IMR-90 (cell line): ENCODE data around the gene LIN52. TPM values are rescaled to one million over a fixed set of nuclear protein-coding genes. Genes with fewer than 3 reads are reported as not detected.

Source experiments
- ATAC-seq: fragments of 200-7000 bp; cut with Tn5 transposase; 2 replicates; pipeline ENCODE4 v1.9.1; 2020; ENCODE audit warnings: low read depth, mild to moderate bottlenecking, moderate library complexity
- BruUV-seq: library from RNA; stranded (reverse); fragments of 400-500 nt; replicated peaks from 2 replicates; lab custom pipeline; 2021; lab: Mats Ljungman, UMichigan
- CTCF ChIA-PET: fragments of 300-600 bp; formaldehyde crosslinking; extraction: SDS; loops from one replicate; lab custom pipeline; 2021; ENCODE audit warnings: antibody characterized with exemption; lab: Yijun Ruan, JAX
- POLR2A ChIA-PET: fragments of 300-600 bp; sonication (Branson Sonifier 250); formaldehyde crosslinking; loops from one replicate; lab custom pipeline; 2022; ENCODE audit warnings: antibody characterized with exemption; ENCODE audit not compliant: unreplicated experiment; lab: Charles Lee
- DNase-seq: peaks from one replicate; pipeline ENCODE4 v3.0.0; 2013
- H2AFZ ChIP-seq: replicated peaks from 2 replicates; pipeline ENCODE3; 2013; ENCODE audit warnings: low read length, mild to moderate bottlenecking; ENCODE audit not compliant: poor library complexity
- H2AK5ac ChIP-seq: 2 replicates; pipeline ENCODE4 v1.6.1; 2013; ENCODE audit warnings: low read depth, low read length, inconsistent platforms
- H2AK9ac ChIP-seq: replicated peaks from 2 replicates; pipeline ENCODE3; 2013; ENCODE audit warnings: mild to moderate bottlenecking, low read depth, low read length, moderate library complexity; ENCODE audit not compliant: poor library complexity
- H2BK120ac ChIP-seq: 2 replicates; pipeline ENCODE4 v1.6.1; 2013; ENCODE audit warnings: low read depth, low read length, inconsistent platforms
- H2BK15ac ChIP-seq: 3 replicates; pipeline ENCODE4 v1.6.1; 2013; ENCODE audit warnings: low read depth, low read length, inconsistent platforms
- H2BK20ac ChIP-seq: 2 replicates; pipeline ENCODE4 v1.6.1; 2013; ENCODE audit warnings: low read depth, mild to moderate bottlenecking, inconsistent platforms, low read length, moderate library complexity
- H2BK5ac ChIP-seq: 2 replicates; pipeline ENCODE4 v1.6.1; 2013; ENCODE audit warnings: mild to moderate bottlenecking, low read depth, low read length, inconsistent platforms; ENCODE audit not compliant: poor library complexity, severe bottlenecking
- H3K14ac ChIP-seq: replicated peaks from 2 replicates; pipeline ENCODE4 v1.6.1; 2013; ENCODE audit warnings: low read depth, low read length, inconsistent platforms
- H3K18ac ChIP-seq: 2 replicates; pipeline ENCODE4 v1.6.1; 2013; ENCODE audit warnings: low read depth, low read length, control low read depth
- H3K23ac ChIP-seq: 2 replicates; pipeline ENCODE4 v1.6.1; 2013; ENCODE audit warnings: low read depth, low read length, inconsistent platforms
- H3K27ac ChIP-seq: 2 replicates; pipeline ENCODE4 v1.5.1; 2013; ENCODE audit warnings: mild to moderate bottlenecking, control low read depth, low read length; ENCODE audit not compliant: insufficient read depth
- H3K27me3 ChIP-seq: 2 replicates; pipeline ENCODE4 v1.6.1; 2013; ENCODE audit warnings: low read length; ENCODE audit not compliant: control insufficient read depth, insufficient read depth
- H3K36me3 ChIP-seq: 2 replicates; pipeline ENCODE4 v1.6.1; 2013; ENCODE audit warnings: low read length, mixed read lengths; ENCODE audit not compliant: control insufficient read depth, insufficient read depth
- H3K4ac ChIP-seq: 2 replicates; pipeline ENCODE4 v1.6.1; 2013; ENCODE audit warnings: low read depth, low read length, inconsistent platforms
- H3K4me1 ChIP-seq: 2 replicates; pipeline ENCODE4 v1.6.1; 2013; ENCODE audit warnings: low read length, mixed read lengths; ENCODE audit not compliant: control insufficient read depth, insufficient read depth
- H3K4me2 ChIP-seq: 2 replicates; pipeline ENCODE4 v1.6.1; 2013; ENCODE audit warnings: low read depth, mild to moderate bottlenecking, control low read depth, low read length, moderate library complexity
- H3K4me3 ChIP-seq: 2 replicates; pipeline ENCODE4 v1.5.1; 2013; ENCODE audit warnings: low read depth, mild to moderate bottlenecking, control low read depth, low read length, moderate library complexity; ENCODE audit not compliant: insufficient read depth
- H3K56ac ChIP-seq: 2 replicates; pipeline ENCODE4 v1.6.1; 2013; ENCODE audit warnings: low read length, inconsistent platforms; ENCODE audit not compliant: insufficient read depth; ENCODE audit errors: extremely low read depth
- H3K79me1 ChIP-seq, 2 experiments: 2 replicates each; pipeline ENCODE4 v1.6.1; 2013; ENCODE audit warnings: low read length in 2 of 2, inconsistent platforms in 1 of 2, low read depth in 1 of 2
- H3K9ac ChIP-seq: 2 replicates; pipeline ENCODE4 v1.6.1; 2013; ENCODE audit warnings: low read depth, low read length, control low read depth
- H3K9me1 ChIP-seq: 2 replicates; pipeline ENCODE4 v1.6.1; 2013; ENCODE audit warnings: low read length, inconsistent platforms; ENCODE audit not compliant: insufficient read depth
- H3K9me3 ChIP-seq: 2 replicates; pipeline ENCODE4 v1.6.1; 2013; ENCODE audit warnings: low read length; ENCODE audit not compliant: control insufficient read depth, insufficient read depth
- H4K20me1 ChIP-seq: 2 replicates; pipeline ENCODE4 v1.6.1; 2013; ENCODE audit warnings: low read length, inconsistent platforms; ENCODE audit not compliant: insufficient read depth
- H4K5ac ChIP-seq: 2 replicates; pipeline ENCODE4 v1.6.1; 2013; ENCODE audit warnings: mild to moderate bottlenecking, low read depth, low read length, control low read depth
- H4K8ac ChIP-seq, 2 experiments: 2 replicates each; pipeline ENCODE4 v1.6.1; 2013; ENCODE audit warnings: low read depth in 2 of 2, low read length in 2 of 2, control low read depth in 1 of 2, inconsistent platforms in 1 of 2
- H4K91ac ChIP-seq: 2 replicates; pipeline ENCODE4 v1.6.1; 2013; ENCODE audit warnings: low read depth, low read length, inconsistent platforms; ENCODE audit not compliant: insufficient read depth
- BHLHE40 ChIP-seq: fragments of 150-350 bp; IDR thresholded peaks from 2 replicates; pipeline ENCODE4 v1.6.1; 2016; ENCODE audit warnings: mild to moderate bottlenecking, low read depth, low read length
- CEBPB ChIP-seq: IDR thresholded peaks from 2 replicates; pipeline ENCODE4 v1.6.1; 2012; ENCODE audit warnings: low read depth, low read length, improper control_type of control experiment
- CHD1 ChIP-seq: IDR thresholded peaks from 2 replicates; pipeline ENCODE4 v1.6.1; 2012; ENCODE audit warnings: low read depth, low read length, improper control_type of control experiment
- CTCF ChIP-seq: conservative IDR thresholded peaks from 2 replicates; pipeline ENCODE4 v1.5.1; 2012; ENCODE audit warnings: mild to moderate bottlenecking, low read depth, low read length, improper control_type of control experiment
- FOS ChIP-seq: fragments of 150-350 bp; IDR thresholded peaks from 2 replicates; pipeline ENCODE4 v1.6.1; 2016; ENCODE audit warnings: low read depth, low read length
- MAFK ChIP-seq: IDR thresholded peaks from 2 replicates; pipeline ENCODE4 v1.6.1; 2012; ENCODE audit warnings: low read depth, low read length, improper control_type of control experiment
- MXI1 ChIP-seq: IDR thresholded peaks from 2 replicates; pipeline ENCODE4 v1.6.1; 2012; ENCODE audit warnings: low read depth, mild to moderate bottlenecking, low read length, moderate library complexity, borderline replicate concordance
- NFE2L2 ChIP-seq: fragments of 150-350 bp; IDR thresholded peaks from 2 replicates; pipeline ENCODE4 v1.6.1; 2016; ENCODE audit warnings: low read depth, mild to moderate bottlenecking, low read length
- POLR2A ChIP-seq: IDR thresholded peaks from 2 replicates; pipeline ENCODE4 v1.6.1; 2012; ENCODE audit warnings: mild to moderate bottlenecking, low read depth, low read length
- RAD21 ChIP-seq: IDR thresholded peaks from 2 replicates; pipeline ENCODE4 v1.6.1; 2012; ENCODE audit warnings: low read length, improper control_type of control experiment
- RCOR1 ChIP-seq: IDR thresholded peaks from 2 replicates; pipeline ENCODE4 v1.6.1; 2012; ENCODE audit warnings: mild to moderate bottlenecking, low read length, improper control_type of control experiment; ENCODE audit not compliant: insufficient replicate concordance
- RFX5 ChIP-seq: IDR thresholded peaks from 2 replicates; pipeline ENCODE4 v1.8.0; 2012; ENCODE audit warnings: low read depth, mild to moderate bottlenecking, low read length, moderate library complexity
- SMC3 ChIP-seq: fragments of 150-350 bp; IDR thresholded peaks from 2 replicates; pipeline ENCODE4 v1.6.1; 2016; ENCODE audit warnings: low read depth, mild to moderate bottlenecking, antibody characterized with exemption, low read length, moderate library complexity
- WGBS, 2 experiments: methylation state at CpG; one replicate each; pipeline versions ENCODE4 v1.1.5 to v1.1.7; 2013; ENCODE audit warnings: missing lambda C conversion rate in 2 of 2; ENCODE audit not compliant: insufficient read length in 1 of 2; ENCODE audit errors: extremely low coverage in 2 of 2; 5-methylcytosine and 5-hydroxymethylcytosine counted together
- dilution Hi-C: fragments of 300-500 bp; cut with HindIII; formaldehyde crosslinking; loops from one replicate; pipeline ENCODE4 v1.14.3; 2018; ENCODE audit warnings: low sequenced_read_pairs; ENCODE audit not compliant: unreplicated experiment
- in situ Hi-C: fragments of 300-500 bp; cut with MboI; formaldehyde crosslinking; loops from 3 replicates; pipeline ENCODE4 v1.14.3; 2019; ENCODE audit warnings: low sequenced_read_pairs, inconsistent platforms, mixed read lengths
- intact Hi-C: fragments of 100-400 bp; cut with micrococcal nuclease; formaldehyde crosslinking; loops from 2 replicates; pipeline ENCODE4 v1.10.0; 2022
- polyA plus RNA-seq, 3 experiments: library from polyadenylated mRNA; depleted of rRNA; stranded (reverse); fragments of >200 nt; gene quantifications; 2 replicates each; pipeline ENCODE4 v1.2.3, GENCODE V29; 2012; ENCODE audit warnings: low replicate concordance in 1 of 3
- total RNA-seq: library from RNA; depleted of rRNA; stranded (reverse); fragments of >200 nt; gene quantifications from 2 replicates; pipeline ENCODE4 v1.2.3, GENCODE V29; 2012
- TF ChIP-seq, protein P1 (sequence below): fragments of 150-350 bp; IDR thresholded peaks from 2 replicates; pipeline ENCODE4 v1.6.1; 2017; ENCODE audit warnings: mild to moderate bottlenecking, antibody characterized with exemption, low read length, low read depth
- TF ChIP-seq, protein P2 (sequence below): fragments of 150-350 bp; IDR thresholded peaks from 2 replicates; pipeline ENCODE4 v1.6.1; 2016; ENCODE audit warnings: low read depth, mild to moderate bottlenecking, low read length, moderate library complexity, borderline replicate concordance

Gene LIN52
- total and polyA plus RNA-seq, 2 of the 4 experiments (the other 2 are of a cell fraction), result 6.1 to 11.5 TPM

- in situ Hi-C loops, result no loop called here
- no peak overlapping the region for H3K4me3 ChIP-seq
- DNase-seq, result peak; percentile 46
- TF ChIP-seq CEBPB (no peak), RAD21 (peak; percentile 57), RCOR1 (no peak), CHD1 (no peak), MAFK (no peak), RFX5 (no peak), MXI1 (no peak), NFE2L2 (no peak), CTCF (peak; percentile 87), SMC3 (peak; percentile 50), FOS (no peak), POLR2A (no peak), BHLHE40 (no peak)
- TF ChIP-seq, protein P1, sequence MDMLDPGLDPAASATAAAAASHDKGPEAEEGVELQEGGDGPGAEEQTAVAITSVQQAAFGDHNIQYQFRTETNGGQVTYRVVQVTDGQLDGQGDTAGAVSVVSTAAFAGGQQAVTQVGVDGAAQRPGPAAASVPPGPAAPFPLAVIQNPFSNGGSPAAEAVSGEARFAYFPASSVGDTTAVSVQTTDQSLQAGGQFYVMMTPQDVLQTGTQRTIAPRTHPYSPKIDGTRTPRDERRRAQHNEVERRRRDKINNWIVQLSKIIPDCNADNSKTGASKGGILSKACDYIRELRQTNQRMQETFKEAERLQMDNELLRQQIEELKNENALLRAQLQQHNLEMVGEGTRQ, result no peak
- TF ChIP-seq, protein P2, sequence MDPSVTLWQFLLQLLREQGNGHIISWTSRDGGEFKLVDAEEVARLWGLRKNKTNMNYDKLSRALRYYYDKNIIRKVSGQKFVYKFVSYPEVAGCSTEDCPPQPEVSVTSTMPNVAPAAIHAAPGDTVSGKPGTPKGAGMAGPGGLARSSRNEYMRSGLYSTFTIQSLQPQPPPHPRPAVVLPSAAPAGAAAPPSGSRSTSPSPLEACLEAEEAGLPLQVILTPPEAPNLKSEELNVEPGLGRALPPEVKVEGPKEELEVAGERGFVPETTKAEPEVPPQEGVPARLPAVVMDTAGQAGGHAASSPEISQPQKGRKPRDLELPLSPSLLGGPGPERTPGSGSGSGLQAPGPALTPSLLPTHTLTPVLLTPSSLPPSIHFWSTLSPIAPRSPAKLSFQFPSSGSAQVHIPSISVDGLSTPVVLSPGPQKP, result no peak
These were observed 133.1 kb downstream of the LIN52 start for GRCh38 chr14:74217672-74218448.

More at GRCh38 chr14:74217672-74218448, 133.1 kb downstream of the LIN52 start:
- Histone ChIP-seq H3K4ac (no peak overlapping the region), H3K4me1 (no peaks in the 10 kb centered on the region), H3K27me3 (peaks cover 56% of the 10 kb centered on the region), H2AK9ac (peak overlapping the region; percentile 53), H3K36me3 (no peaks in the 10 kb centered on the region), H4K20me1 (no peaks in the 10 kb centered on the region), H2BK120ac (no peak overlapping the region), H2BK15ac (no peak overlapping the region), H3K27ac (no peak overlapping the region), H2AFZ (peak overlapping the region; percentile 79), H2AK5ac (no peak overlapping the region), H2BK20ac (no peak overlapping the region), H3K14ac (no peak overlapping the region), H4K91ac (no peak overlapping the region), H4K8ac (no peak overlapping the region), H3K18ac (no peak overlapping the region), H3K9me3 (no peaks in the 10 kb centered on the region), H3K9me1 (no peaks in the 10 kb centered on the region), H4K5ac (no peak overlapping the region), H3K56ac (no peak overlapping the region), H3K23ac (no peak overlapping the region), H2BK5ac (no peak overlapping the region), H3K9ac (no peak overlapping the region), H3K4me2 (peak overlapping the region; percentile 40; the same call in 1 of the 2 replicates), H3K79me1 (no peaks in the 10 kb centered on the region)
- peak; percentile 100 for ATAC-seq
- no TSS peak for BruUV-seq
- 2% methylated on average over 22 of the region's 40 CpGs; no CpG with 5 or more reads in 1 of the 2 experiments for WGBS, 2 experiments
- POLR2A ChIA-PET, result no interaction called here
- CTCF ChIA-PET, result no interaction called here
- dilution Hi-C loops, result no loop called here
- intact Hi-C loops, result loop anchor here (1.0 kb wide), 1 partner anchor 33 kb away; no protein-coding TSS in a partner anchor
